H1 (cell line): Measurements from ENCODE around the gene TEX22. TPM values are rescaled to one million over a fixed set of nuclear protein-coding genes. Genes with fewer than 3 reads are reported as not detected.

ENCODE experiments used
- CHD7 ChIP-seq: fragments of 300-600 bp; sonication (generic); IDR thresholded peaks from 2 replicates; pipeline ENCODE4 v1.7.1; 2012; ENCODE audit warnings: low read length, moderate library complexity, mild to moderate bottlenecking, inconsistent platforms; ENCODE audit not compliant: insufficient replicate concordance
- KDM5A ChIP-seq: fragments of 200-600 bp; IDR thresholded peaks from 2 replicates; pipeline ENCODE4 v1.7.1; 2012; ENCODE audit warnings: mild to moderate bottlenecking, low read length, inconsistent platforms, mixed read lengths
- NRF1 ChIP-seq: IDR thresholded peaks from 2 replicates; pipeline ENCODE4 v1.6.1; 2011; ENCODE audit warnings: mild to moderate bottlenecking, low read depth, low read length, improper control_type of control experiment
- POLR2A ChIP-seq, 2 experiments: IDR thresholded peaks; 1 replicate in 1 of 2; 2 replicates in 1 of 2; pipeline ENCODE4 v1.6.1; 2011; ENCODE audit warnings: low read depth in 2 of 2, low read length in 2 of 2, mild to moderate bottlenecking in 2 of 2; ENCODE audit errors: control extremely low read depth in 1 of 2
- RXRA ChIP-seq: IDR thresholded peaks from 2 replicates; pipeline ENCODE4 v1.6.1; 2011; ENCODE audit warnings: low read depth, mild to moderate bottlenecking, low read length, moderate library complexity; ENCODE audit not compliant: insufficient read depth
- polyA plus RNA-seq, 7 experiments: library from polyadenylated mRNA; depleted of rRNA in 3 of 7; stranded (reverse) in 5 of 7; unstranded in 2 of 7; fragments of >200 nt in 5 of 7; fragments of 200-250 nt in 2 of 7; gene quantifications; 1 replicate in 5 of 7; 2 replicates in 1 of 7; 4 replicates in 1 of 7; pipeline versions ENCODE4 v1.2.1 to v1.2.3, GENCODE V29; 2011 to 2013; ENCODE audit warnings: missing spikeins in 2 of 7, mixed read lengths in 2 of 7
- total RNA-seq: library from RNA; stranded (reverse); fragmentation: NEBNext Ultra II Directional; extraction: Animal tissue kit (Norgen Biotek cat#: 25700); gene quantifications from 2 replicates; pipeline ENCODE4 v1.2.1, GENCODE V29; 2021

The TEX22 gene
- total and polyA plus RNA-seq, 2 of the 8 experiments (the other 6 are each of a cell fraction or from before 2014, with no cell fraction given), result 0.24 to 0.39 TPM

DNA sequence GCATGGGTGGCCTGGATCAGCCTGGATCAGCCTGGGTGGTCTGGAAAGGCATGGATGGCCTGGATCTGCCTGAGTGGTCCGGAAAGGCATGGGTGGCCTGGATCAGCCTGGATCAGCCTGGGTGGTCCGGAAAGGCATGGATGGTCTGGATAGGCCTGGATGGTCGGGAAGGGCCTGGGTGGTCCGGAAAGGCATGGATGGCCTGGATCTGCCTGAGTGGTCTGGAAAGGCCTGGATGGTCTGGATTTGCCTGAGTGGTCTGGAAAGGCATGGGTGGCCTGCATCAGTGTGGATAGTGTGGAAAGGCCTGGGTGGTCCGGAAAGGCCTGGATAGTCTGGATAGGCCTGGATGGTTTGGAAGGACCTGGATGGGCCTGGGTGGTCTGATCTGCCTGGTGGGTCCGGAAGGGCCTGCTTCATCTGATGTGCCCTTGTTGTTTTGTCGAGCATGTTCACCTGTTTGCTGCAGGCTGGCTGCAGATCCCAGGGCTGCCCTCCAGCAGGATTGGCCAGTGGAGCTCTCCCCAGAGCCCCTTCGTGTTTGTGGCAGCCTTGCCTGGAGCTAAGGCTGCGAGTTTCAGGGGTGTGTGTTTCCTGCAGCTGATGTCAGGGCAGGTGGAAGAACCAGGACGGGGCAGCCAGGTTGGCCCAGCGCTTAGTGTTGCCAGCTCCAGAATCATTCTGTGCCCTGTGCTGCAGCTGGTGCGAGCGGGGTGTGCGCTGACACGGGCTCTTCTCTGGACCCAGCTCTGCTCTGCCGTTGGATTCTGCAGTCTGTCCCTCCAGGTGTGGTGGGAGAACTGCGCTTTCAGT lies 19.3 kb upstream of the TEX22 start (continued):
- TF ChIP-seq CHD7 (no peak), RXRA (no peak), POLR2A (IDR thresholded peaks at IDR 0.05; ENCODE audit: control extremely low read depth in 1 of 2, low read depth in 2 of 2, low read length in 2 of 2) (no peak), KDM5A (no peak), NRF1 (no peak)
